LNCaP clone FGC (cell line): ENCODE measurements around the gene OTOR.

Source experiments
- DNase-seq: peaks from one replicate; pipeline ENCODE4 v3.0.0-alpha.2; 2011; ENCODE audit warnings: low read depth
- H3K4me3 ChIP-seq: 2 replicates; pipeline ENCODE4 v1.5.1; 2011; ENCODE audit warnings: mild to moderate bottlenecking, low read depth, low read length, control low read depth
- CTCF ChIP-seq: IDR thresholded peaks from 2 replicates; pipeline ENCODE4 v1.5.1; 2012; ENCODE audit warnings: mild to moderate bottlenecking; ENCODE audit not compliant: control insufficient read depth, insufficient read depth; ENCODE audit errors: extremely low read depth

OTOR gene

GRCh38 chr20:16748308-16748900 is at the start of gene OTOR:
Gene OTOR (plus strand): TSS chr20:16748358. CDS start chr20:16748402, 44 bp downstream.
- DNase-seq: no peak
- no peak within 1 kb of the TSS for H3K4me3 ChIP-seq
- TF ChIP-seq CTCF: no peak

- no peak for DNase-seq
- no peak for TF ChIP-seq CTCF
- H3K4me3 ChIP-seq: no peak overlapping the region
Observed at GRCh38 chr20:16699293-16699692, 48.9 kb upstream of the OTOR start.

GRCh38 chr20:16701296-16701695 is 46.9 kb upstream of the OTOR start:
- DNase-seq: peak; percentile 6
- H3K4me3 ChIP-seq: no peak overlapping the region
- TF ChIP-seq CTCF: peak; percentile 73

GRCh38 chr20:16703570-16703969 is 44.6 kb upstream of the OTOR start:
- no peak for DNase-seq
- TF ChIP-seq CTCF: no peak
- H3K4me3 ChIP-seq: no peak overlapping the region

- H3K4me3 ChIP-seq: no peak overlapping the region
- no peak for TF ChIP-seq CTCF
- DNase-seq: no peak
Observed at GRCh38 chr20:16707674-16708073, 40.5 kb upstream of the OTOR start.

- no peak overlapping the region for H3K4me3 ChIP-seq
- DNase-seq: peak; percentile 96
- no peak for TF ChIP-seq CTCF
Observed at GRCh38 chr20:16708602-16709001, 39.6 kb upstream of the OTOR start.

GRCh38 chr20:16709017-16709416 is 39.1 kb upstream of the OTOR start:
- TF ChIP-seq CTCF: no peak
- no peak overlapping the region for H3K4me3 ChIP-seq
- no peak for DNase-seq
